K562 (cell line): ENCODE measurements around the gene VTA1. TPM values are rescaled to one million over a fixed set of nuclear protein-coding genes. Genes with fewer than 3 reads are reported as not detected.

Source experiments
- ATAC-seq: fragments of 200-7000 bp; cut with Tn5 transposase; 3 replicates; pipeline ENCODE4 v1.9.1; 2020; ENCODE audit warnings: moderate library complexity
- BruUV-seq: library from RNA; stranded (reverse); fragments of 400-500 nt; replicated peaks from 2 replicates; lab custom pipeline; 2021; lab: Mats Ljungman, UMichigan
- CTCF ChIA-PET: fragments of 300-600 bp; formaldehyde crosslinking; extraction: SDS; loops from one replicate; lab custom pipeline; 2021; ENCODE audit warnings: low intra/inter-chr PET ratio; lab: Yijun Ruan, JAX
- POLR2A ChIA-PET: fragments of 300-600, 350-650 bp; sonication (Branson Sonifier 250); formaldehyde crosslinking; extraction: SDS; loops from one replicate; lab custom pipeline; 2021; ENCODE audit warnings: antibody characterized with exemption, inconsistent platforms; lab: Yijun Ruan, JAX
- DNase-seq, 4 experiments: peaks; one replicate each; pipeline versions ENCODE4 v3.0.0 to v3.0.0-alpha.2; 2011 to 2018; ENCODE audit warnings: low spot score in 3 of 4, mixed read lengths in 3 of 4; ENCODE audit errors: extremely low read depth in 1 of 4
- FAIRE-seq: peaks from 2 replicates; lab custom pipeline; 2011; peaks lifted over from hg19 to GRCh38; lab: Jason Lieb, UNC
- H2AFZ ChIP-seq: 2 replicates; pipeline ENCODE4 v1.6.0; 2011; ENCODE audit warnings: low read depth, low read length, control low read depth, inconsistent platforms
- H3K27ac ChIP-seq: fragments of 200-600 bp; 3 replicates; pipeline ENCODE4 v1.8.0; 2011; ENCODE audit warnings: low read depth, mild to moderate bottlenecking, control low read depth, inconsistent platforms, low read length, moderate library complexity, mixed read lengths; ENCODE audit errors: extremely low read depth
- H3K27me3 ChIP-seq, 2 experiments: fragments of 300-600 bp in 1 of 2; 2 replicates in 1 of 2; 3 replicates in 1 of 2; pipeline versions ENCODE4 v1.6.0 to v1.8.0; 2011; ENCODE audit warnings: inconsistent platforms in 2 of 2, low read length in 2 of 2, mild to moderate bottlenecking in 1 of 2, mixed read lengths in 1 of 2, moderate library complexity in 1 of 2; ENCODE audit not compliant: control insufficient read depth in 2 of 2, insufficient read depth in 2 of 2
- H3K36me3 ChIP-seq: fragments of 300-600 bp; 3 replicates; pipeline ENCODE4 v1.8.0; 2011; ENCODE audit warnings: mild to moderate bottlenecking, low read length, inconsistent platforms; ENCODE audit not compliant: control insufficient read depth, insufficient read depth
- H3K4me1 ChIP-seq, 2 experiments: fragments of 200-600 bp in 1 of 2; replicated peaks in 1 of 2; 2 replicates in 1 of 2; 3 replicates in 1 of 2; pipeline versions ENCODE4 v1.5.1 to v1.8.0; 2011; ENCODE audit warnings: inconsistent platforms in 2 of 2, low read length in 2 of 2, mild to moderate bottlenecking in 1 of 2, mixed read lengths in 1 of 2, moderate library complexity in 1 of 2; ENCODE audit not compliant: control insufficient read depth in 2 of 2, insufficient read depth in 2 of 2
- H3K4me2 ChIP-seq: 2 replicates; pipeline ENCODE4 v1.6.1; 2011; ENCODE audit warnings: low read length, control low read depth, inconsistent platforms, mixed read lengths; ENCODE audit not compliant: insufficient read depth
- H3K4me3 ChIP-seq: fragments of 200-600 bp; sonication (generic), shearing (Covaris generic); 2 replicates; pipeline ENCODE4 v1.5.1; 2016; ENCODE audit warnings: control low read depth, inconsistent platforms
- H3K79me2 ChIP-seq: fragments of 200-600 bp; 3 replicates; pipeline ENCODE4 v1.8.0; 2011; ENCODE audit warnings: low read length, inconsistent platforms; ENCODE audit not compliant: control insufficient read depth, insufficient read depth
- H3K9ac ChIP-seq, 2 experiments: 2 replicates each; pipeline versions ENCODE4 v1.6.0 to v1.6.1; 2011; ENCODE audit warnings: low read depth in 2 of 2, low read length in 2 of 2, control low read depth in 1 of 2, inconsistent platforms in 1 of 2, mild to moderate bottlenecking in 1 of 2, mixed read lengths in 1 of 2; ENCODE audit not compliant: insufficient read depth in 1 of 2
- H3K9me1 ChIP-seq: one replicate; pipeline ENCODE4 v1.6.0; 2011; ENCODE audit warnings: inconsistent platforms, mild to moderate bottlenecking, low read length, moderate library complexity; ENCODE audit not compliant: control insufficient read depth, insufficient read depth
- H3K9me3 ChIP-seq: replicated peaks from 2 replicates; pipeline ENCODE4 v1.5.1; 2011; ENCODE audit warnings: low read depth, low read length, inconsistent platforms; ENCODE audit not compliant: control insufficient read depth, insufficient read depth
- H4K20me1 ChIP-seq: replicated peaks from 2 replicates; pipeline ENCODE4 v1.6.1; 2011; ENCODE audit warnings: low read length, inconsistent platforms, mixed read lengths; ENCODE audit not compliant: control insufficient read depth, insufficient read depth
- ARID3A ChIP-seq: IDR thresholded peaks from 2 replicates; pipeline ENCODE4 v1.6.1; 2012; ENCODE audit warnings: low read depth, low read length, improper control_type of control experiment, borderline replicate concordance
- BACH1 ChIP-seq: fragments of 200-800 bp; sonication (Bioruptor generic); IDR thresholded peaks from 2 replicates; pipeline ENCODE4 v1.6.1; 2016; ENCODE audit warnings: missing genetic modification characterization, missing compliant biosample characterization
- EP400 ChIP-seq: fragments of 450-650 bp; IDR thresholded peaks from 2 replicates; pipeline ENCODE4 v1.6.1; 2017; ENCODE audit warnings: antibody characterized with exemption, mild to moderate bottlenecking, moderate library complexity
- FOXA3 ChIP-seq, 2 experiments: fragments of 450-650 bp in 1 of 2; sonication (generic) in 1 of 2; formaldehyde crosslinking; IDR thresholded peaks in 1 of 2; conservative IDR thresholded peaks in 1 of 2; 2 replicates each; pipeline versions ENCODE4 v1.4.0 to v1.8.0; 2020 to 2022; ENCODE audit warnings: mild to moderate bottlenecking in 2 of 2, missing genetic modification reagents in 1 of 2
- ID3 ChIP-seq, 2 experiments: fragments of 250-450 bp in 1 of 2; fragments of 450-650 bp in 1 of 2; sonication (Bioruptor Pico) in 1 of 2; IDR thresholded peaks; 2 replicates each; pipeline versions ENCODE4 v1.6.1 to v1.8.0; 2016 to 2021; ENCODE audit warnings: mild to moderate bottlenecking in 2 of 2, moderate library complexity in 2 of 2, missing compliant biosample characterization in 1 of 2, missing genetic modification characterization in 1 of 2
- MAX ChIP-seq: sonication (generic); formaldehyde crosslinking; IDR thresholded peaks from 2 replicates; pipeline ENCODE4 v1.9.0; 2022; ENCODE audit warnings: mild to moderate bottlenecking, missing genetic modification reagents
- SRSF9 ChIP-seq: fragments of 200-400 bp; formaldehyde crosslinking; IDR thresholded peaks from 2 replicates; pipeline ENCODE4 v1.6.1; 2017; ENCODE audit warnings: low read depth, low read length, borderline replicate concordance
- TEAD2 ChIP-seq: fragments of 450-650 bp; IDR thresholded peaks from 2 replicates; pipeline ENCODE4 v1.6.1; 2016; ENCODE audit warnings: missing genetic modification characterization, control low read depth, missing compliant biosample characterization
- TSC22D4 ChIP-seq: fragments of 450-650 bp; IDR thresholded peaks from 2 replicates; pipeline ENCODE4 v1.6.1; 2016; ENCODE audit warnings: missing genetic modification characterization, missing biosample characterization, control low read depth
- ZEB2 ChIP-seq: fragments of 450-650 bp; IDR thresholded peaks from 2 replicates; pipeline ENCODE4 v1.6.1; 2016
- ZNF324 ChIP-seq: fragments of 250-450 bp; sonication (Bioruptor Pico); IDR thresholded peaks from 2 replicates; pipeline ENCODE4 v1.4.0; 2020; ENCODE audit warnings: mild to moderate bottlenecking
- ZNF699 ChIP-seq: fragments of 250-450 bp; sonication (Bioruptor Pico); IDR thresholded peaks from 2 replicates; pipeline ENCODE4 v1.8.0; 2021; ENCODE audit warnings: mild to moderate bottlenecking, moderate library complexity; ENCODE audit not compliant: insufficient replicate concordance
- WGBS: fragments of 100-300 bp; shearing (Covaris generic); methylation state at CpG from one replicate; pipeline ENCODE4 v1.1.6; 2016; ENCODE audit warnings: low coverage, mixed read lengths; ENCODE audit not compliant: insufficient coverage; ENCODE audit errors: missing lambda C conversion rate; 5-methylcytosine and 5-hydroxymethylcytosine counted together
- in situ Hi-C: fragments of 300-500 bp; cut with MboI; formaldehyde crosslinking; loops from 4 replicates; pipeline ENCODE4 v1.15.0; 2018; ENCODE audit warnings: inconsistent platforms, mixed read lengths
- intact Hi-C: fragments of 100-400 bp; cut with micrococcal nuclease; formaldehyde crosslinking; loops from 2 replicates; pipeline ENCODE4 v1.14.2; 2022
- polyA plus RNA-seq, 8 experiments: library from polyadenylated mRNA; depleted of rRNA in 4 of 8; stranded (reverse) in 5 of 8; unstranded in 3 of 8; fragments of >200 nt; fragmentation: Nextera tagmentation in 2 of 8; fragmentation: Illumina TruSeq in 1 of 8; extraction: Ambion mirVana in 2 of 8; extraction: Trizol in 1 of 8; gene quantifications; 2 replicates each; pipeline versions ENCODE4 v1.2.1 to v1.2.3, GENCODE V29; 2011 to 2014; ENCODE audit warnings: inconsistent platforms in 1 of 8, missing spikeins in 1 of 8
- total RNA-seq, 7 experiments: library from RNA; depleted of rRNA in 6 of 7; stranded (reverse); fragments of >200 nt in 6 of 7; fragmentation: Illumina TruSeq in 2 of 7; extraction: Trizol in 2 of 7; gene quantifications; 2 replicates each; pipeline versions ENCODE4 v1.2.1 to v1.2.3, GENCODE V29; 2011 to 2021; ENCODE audit warnings: low replicate concordance in 1 of 7
- TF ChIP-seq, protein P1 (sequence below): fragments of 250-450 bp; sonication (Bioruptor Pico); IDR thresholded peaks from 2 replicates; pipeline ENCODE4 v1.5.0; 2020; ENCODE audit warnings: mild to moderate bottlenecking
- TF ChIP-seq, protein P2 (sequence below): fragments of 450-650 bp; IDR thresholded peaks from 2 replicates; pipeline ENCODE4 v1.6.1; 2014; ENCODE audit warnings: low read depth, mild to moderate bottlenecking, moderate library complexity, borderline replicate concordance

The VTA1 gene
- total and polyA plus RNA-seq, 9 of the 15 experiments (the other 6 are each of a cell fraction or from before 2014, with no cell fraction given): 47.8 to 182 (median 84.6) TPM

DNA sequence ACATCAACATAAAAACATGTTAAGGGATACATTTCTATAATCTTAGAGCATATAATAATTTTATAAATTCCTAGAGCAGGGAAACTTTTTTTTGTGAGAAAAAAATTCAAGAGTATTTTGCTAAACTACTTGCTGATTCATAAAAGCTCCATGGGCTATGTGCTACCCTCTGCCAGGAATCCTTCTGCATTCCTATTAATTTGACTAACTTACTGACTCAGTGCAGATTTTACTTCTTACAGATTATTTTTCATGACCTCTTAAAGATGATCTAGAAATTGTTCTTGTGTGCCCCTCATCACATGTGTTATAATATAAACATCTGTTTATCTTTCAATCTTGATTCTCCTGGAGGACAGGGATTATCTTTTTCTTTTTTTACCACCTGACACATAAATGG is 5.7 kb downstream of the VTA1 start (continued):
- TF ChIP-seq ARID3A (no peak), BACH1 (tag) (no peak)

- peaks cover 0 to 3% of the 10 kb centered on the region in 2 experiments; a peak in 2 of 5 replicates for H3K4me1 ChIP-seq
These were observed 6.1 kb downstream of the VTA1 start for GRCh38 chr6:142153196-142153595.

More at GRCh38 chr6:142153196-142153595, 6.1 kb downstream of the VTA1 start:
- Histone ChIP-seq H3K27me3 (no peaks in the 10 kb centered on the region), H3K9ac (no peak overlapping the region), H2AFZ (no peak overlapping the region), H3K4me2 (no peak overlapping the region), H3K79me2 (peaks cover 92% of the 10 kb centered on the region), H3K27ac (no peak overlapping the region), H3K36me3 (peaks cover 7% of the 10 kb centered on the region; the same call in 1 of the 3 replicates), H3K9me1 (no peaks in the 10 kb centered on the region), H3K4me3 (no peak overlapping the region), H3K9me3 (no peaks in the 10 kb centered on the region), H4K20me1 (no peaks in the 10 kb centered on the region; the same call in 1 of the 2 replicates)
- in situ Hi-C loops: no loop called here
- WGBS: 55% methylated on average over 2 of the region's 2 CpGs
- no peak for FAIRE-seq
- no peak for DNase-seq
- intact Hi-C loops: no loop called here
- no peak for ATAC-seq
- BruUV-seq: no TSS peak
- ChIA-PET POLR2A (no interaction called here), CTCF (no interaction called here)
- TF ChIP-seq ZNF699 (CRISPR knock-in tag): no peak
- no peak for TF ChIP-seq TSC22D4 (tag)
- no peak for TF ChIP-seq ZNF324 (CRISPR knock-in tag)
- TF ChIP-seq, protein P1, sequence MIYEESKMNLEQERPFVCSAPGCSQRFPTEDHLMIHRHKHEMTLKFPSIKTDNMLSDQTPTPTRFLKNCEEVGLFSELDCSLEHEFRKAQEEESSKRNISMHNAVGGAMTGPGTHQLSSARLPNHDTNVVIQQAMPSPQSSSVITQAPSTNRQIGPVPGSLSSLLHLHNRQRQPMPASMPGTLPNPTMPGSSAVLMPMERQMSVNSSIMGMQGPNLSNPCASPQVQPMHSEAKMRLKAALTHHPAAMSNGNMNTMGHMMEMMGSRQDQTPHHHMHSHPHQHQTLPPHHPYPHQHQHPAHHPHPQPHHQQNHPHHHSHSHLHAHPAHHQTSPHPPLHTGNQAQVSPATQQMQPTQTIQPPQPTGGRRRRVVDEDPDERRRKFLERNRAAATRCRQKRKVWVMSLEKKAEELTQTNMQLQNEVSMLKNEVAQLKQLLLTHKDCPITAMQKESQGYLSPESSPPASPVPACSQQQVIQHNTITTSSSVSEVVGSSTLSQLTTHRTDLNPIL: no peak
- TF ChIP-seq ZEB2: no peak
- no peak for TF ChIP-seq MAX (CRISPR knock-in tag)
- TF ChIP-seq ID3 (CRISPR knock-in tag; IDR thresholded peaks at IDR 0.05): no peak
- no peak for TF ChIP-seq ID3 (tag; IDR thresholded peaks at IDR 0.05)
- TF ChIP-seq TEAD2 (tag): no peak
- no peak for TF ChIP-seq FOXA3 (CRISPR knock-in tag; conservative IDR thresholded peaks at IDR 0.05 in 1 of 2, IDR thresholded peaks at IDR 0.05 in 1 of 2)
- TF ChIP-seq, protein P2, sequence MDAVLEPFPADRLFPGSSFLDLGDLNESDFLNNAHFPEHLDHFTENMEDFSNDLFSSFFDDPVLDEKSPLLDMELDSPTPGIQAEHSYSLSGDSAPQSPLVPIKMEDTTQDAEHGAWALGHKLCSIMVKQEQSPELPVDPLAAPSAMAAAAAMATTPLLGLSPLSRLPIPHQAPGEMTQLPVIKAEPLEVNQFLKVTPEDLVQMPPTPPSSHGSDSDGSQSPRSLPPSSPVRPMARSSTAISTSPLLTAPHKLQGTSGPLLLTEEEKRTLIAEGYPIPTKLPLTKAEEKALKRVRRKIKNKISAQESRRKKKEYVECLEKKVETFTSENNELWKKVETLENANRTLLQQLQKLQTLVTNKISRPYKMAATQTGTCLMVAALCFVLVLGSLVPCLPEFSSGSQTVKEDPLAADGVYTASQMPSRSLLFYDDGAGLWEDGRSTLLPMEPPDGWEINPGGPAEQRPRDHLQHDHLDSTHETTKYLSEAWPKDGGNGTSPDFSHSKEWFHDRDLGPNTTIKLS: no peak
- no peak for TF ChIP-seq SRSF9
- TF ChIP-seq EP400: no peak
